HG02973 (cell line): ENCODE results near the gene VAX1.
"Not testable (repeated sequence)": the region's sequence is repeated elsewhere in the genome, so short reads cannot be mapped to it uniquely, and the experiment has no call there.

Experiments
- ATAC-seq: cut with Tn5 transposase; IDR thresholded peaks from one replicate; pipeline ENCODE4 v1.9.1; 2021; ENCODE audit warnings: moderate library complexity; ENCODE audit not compliant: unreplicated experiment

VAX1 gene

GRCh38 chr10:117136391-117136975 lies 1.6 kb downstream of the VAX1 start:
- ATAC-seq, result no peak

GRCh38 chr10:117135480-117136140 lies 2.5 kb downstream of the VAX1 start:
- no peak for ATAC-seq

- no peak for ATAC-seq
These were observed 3.1 kb downstream of the VAX1 start for GRCh38 chr10:117135026-117135372.

- no peak for ATAC-seq
These were observed 3.6 kb downstream of the VAX1 start for GRCh38 chr10:117134306-117135025.

GRCh38 chr10:117134056-117134305 lies 4.1 kb downstream of the VAX1 start:
- no peak for ATAC-seq

GRCh38 chr10:117133273-117134055 lies 4.6 kb downstream of the VAX1 start:
- ATAC-seq, result no peak

GRCh38 chr10:117132751-117133231 lies 5.3 kb downstream of the VAX1 start:
- no peak for ATAC-seq

- no peak for ATAC-seq
These were observed 6.4 kb downstream of the VAX1 start for GRCh38 chr10:117131376-117132327.

- no peak for ATAC-seq
These were observed 7.2 kb downstream of the VAX1 start for GRCh38 chr10:117130862-117131375.

- no peak for ATAC-seq
These were observed 7.7 kb downstream of the VAX1 start for GRCh38 chr10:117130346-117130745.

GRCh38 chr10:117126645-117127044 lies 11.4 kb downstream of the VAX1 start:
- not testable (repeated sequence) for ATAC-seq

- ATAC-seq, result no peak
These were observed 12.0 kb downstream of the VAX1 start for GRCh38 chr10:117126034-117126433.

GRCh38 chr10:117112220-117112619 lies 25.9 kb downstream of the VAX1 start:
- ATAC-seq, result no peak

- no peak for ATAC-seq
These were observed 30.8 kb downstream of the VAX1 start for GRCh38 chr10:117107238-117107637.

- ATAC-seq, result no peak
These were observed 41.4 kb downstream of the VAX1 start for GRCh38 chr10:117096599-117097201.

- ATAC-seq, result no peak
These were observed 43.2 kb downstream of the VAX1 start for GRCh38 chr10:117094856-117095255.

GRCh38 chr10:117092386-117092785 lies 45.7 kb downstream of the VAX1 start:
- no peak for ATAC-seq

- no peak for ATAC-seq
These were observed 47.2 kb downstream of the VAX1 start for GRCh38 chr10:117090834-117091233.

GRCh38 chr10:117087521-117087920 lies 50.5 kb downstream of the VAX1 start:
- ATAC-seq, result no peak

GRCh38 chr10:117086546-117086945 lies 51.5 kb downstream of the VAX1 start:
- no peak for ATAC-seq
